ENCODE results near the gene IL1RAPL2. TPM values are rescaled to one million over a fixed set of nuclear protein-coding genes. Genes with fewer than 3 reads are reported as not detected.

Gene IL1RAPL2
- total RNA-seq, 8 experiments from 2014 or later: 0.21 to 1.2 (median 0.69) TPM; not detected in 2

GRCh38 chrX:105451401-105451800, 885.4 kb downstream of the IL1RAPL2 start:
- in situ Hi-C loops (cut with MboI; ENCODE audit: low pct_unique_long_range_greater_than_20kb in 2 of 9, low sequenced_read_pairs in 9 of 9, unreplicated experiment in 9 of 9): no loop called here

GRCh38 chrX:105458846-105459245, 892.8 kb downstream of the IL1RAPL2 start:
- WGBS, 10 experiments: 0 to 65% (median 0%) methylated on average over 1 to 2 of the region's 3 CpGs; no CpG with 5 or more reads in 7 of the 10 experiments
- in situ Hi-C loops (cut with MboI; ENCODE audit: low pct_unique_long_range_greater_than_20kb in 2 of 9, low sequenced_read_pairs in 9 of 9, unreplicated experiment in 9 of 9): no loop called here
- Histone ChIP-seq H3K4me1 (replicated peaks in 1 of 2) (no peaks in the 10 kb centered on the region), H3K27ac (no peak overlapping the region), H3K4me3 (no peak overlapping the region)
- ATAC-seq (replicated peaks in 6 of 8): no peak

More at GRCh38 chrX:105451401-105451800, 885.4 kb downstream of the IL1RAPL2 start:
- Histone ChIP-seq H3K4me3 (no peak overlapping the region), H3K27ac (no peak overlapping the region), H3K4me1 (replicated peaks in 1 of 2) (no peaks in the 10 kb centered on the region)
- no peak for ATAC-seq (replicated peaks in 6 of 8)

GRCh38 chrX:105460376-105460775, 894.4 kb downstream of the IL1RAPL2 start:
- Histone ChIP-seq H3K4me3 (no peak overlapping the region), H3K4me1 (replicated peaks in 1 of 2) (no peaks in the 10 kb centered on the region), H3K27ac (no peak overlapping the region)
- ATAC-seq (replicated peaks in 6 of 8): no peak
- in situ Hi-C loops (cut with MboI; ENCODE audit: low pct_unique_long_range_greater_than_20kb in 2 of 9, low sequenced_read_pairs in 9 of 9, unreplicated experiment in 9 of 9): no loop called here
- WGBS, 10 experiments: 0 to 67% (median 0%) methylated on average over 1 of the region's 1 CpG; no CpG with 5 or more reads in 5 of the 10 experiments

- H3K4me1 ChIP-seq (replicated peaks in 1 of 2): no peaks in the 10 kb centered on the region
- no peak overlapping the region for H3K27ac ChIP-seq
- WGBS, 10 experiments: 0 to 100% (median 20%) methylated on average over 1 of the region's 1 CpG; no CpG with 5 or more reads in 5 of the 10 experiments
- no peak overlapping the region for H3K4me3 ChIP-seq
- no peak for ATAC-seq (replicated peaks in 6 of 8)
- in situ Hi-C loops (cut with MboI; ENCODE audit: low pct_unique_long_range_greater_than_20kb in 2 of 9, low sequenced_read_pairs in 9 of 9, unreplicated experiment in 9 of 9): no loop called here
These were observed 895.0 kb downstream of the IL1RAPL2 start for GRCh38 chrX:105461016-105461415.

- no peaks in the 10 kb centered on the region for H3K4me1 ChIP-seq (replicated peaks in 1 of 2)
- ATAC-seq (replicated peaks in 6 of 8): no peak
- WGBS, 10 experiments: 0 to 75% (median 43%) methylated on average over 1 of the region's 1 CpG; no CpG with 5 or more reads in 7 of the 10 experiments
- no peak overlapping the region for H3K4me3 ChIP-seq
- no peak overlapping the region for H3K27ac ChIP-seq
- in situ Hi-C loops (cut with MboI; ENCODE audit: low pct_unique_long_range_greater_than_20kb in 2 of 9, low sequenced_read_pairs in 9 of 9, unreplicated experiment in 9 of 9): no loop called here
These were observed 896.2 kb downstream of the IL1RAPL2 start for GRCh38 chrX:105462186-105462585.

GRCh38 chrX:105463473-105463872, 897.5 kb downstream of the IL1RAPL2 start:
- Histone ChIP-seq H3K27ac (no peak overlapping the region), H3K4me1 (replicated peaks in 1 of 2) (no peaks in the 10 kb centered on the region), H3K4me3 (no peak overlapping the region)
- in situ Hi-C loops (cut with MboI; ENCODE audit: low pct_unique_long_range_greater_than_20kb in 2 of 9, low sequenced_read_pairs in 9 of 9, unreplicated experiment in 9 of 9): no loop called here
- 0 to 83% (median 38%) methylated on average over 1 to 2 of the region's 3 CpGs; no CpG with 5 or more reads in 7 of the 10 experiments for WGBS, 10 experiments
- no peak for ATAC-seq (replicated peaks in 6 of 8)

- 0 to 100% (median 39%) methylated on average over 1 to 2 of the region's 2 CpGs; no CpG with 5 or more reads in 3 of the 10 experiments for WGBS, 10 experiments
- ATAC-seq (replicated peaks in 6 of 8): no peak
- in situ Hi-C loops (cut with MboI; ENCODE audit: low pct_unique_long_range_greater_than_20kb in 2 of 9, low sequenced_read_pairs in 9 of 9, unreplicated experiment in 9 of 9): no loop called here
These were observed 898.6 kb downstream of the IL1RAPL2 start for GRCh38 chrX:105464618-105465017.

GRCh38 chrX:105468741-105469140, 902.7 kb downstream of the IL1RAPL2 start:
- Histone ChIP-seq H3K4me1 (replicated peaks in 1 of 2) (no peaks in the 10 kb centered on the region), H3K4me3 (no peak overlapping the region), H3K27ac (no peak overlapping the region)
- in situ Hi-C loops (cut with MboI; ENCODE audit: low pct_unique_long_range_greater_than_20kb in 2 of 9, low sequenced_read_pairs in 9 of 9, unreplicated experiment in 9 of 9): no loop called here
- ATAC-seq (replicated peaks in 6 of 8): no peak

More at GRCh38 chrX:105464618-105465017, 898.6 kb downstream of the IL1RAPL2 start:
- no peak overlapping the region for H3K27ac ChIP-seq
- no peak overlapping the region for H3K4me3 ChIP-seq
- H3K4me1 ChIP-seq (replicated peaks in 1 of 2): no peaks in the 10 kb centered on the region

GRCh38 chrX:105471597-105471996, 905.6 kb downstream of the IL1RAPL2 start:
- in situ Hi-C loops (cut with MboI; ENCODE audit: low pct_unique_long_range_greater_than_20kb in 2 of 9, low sequenced_read_pairs in 9 of 9, unreplicated experiment in 9 of 9): no loop called here
- no peaks in the 10 kb centered on the region for H3K4me1 ChIP-seq (replicated peaks in 1 of 2)
- no peak for ATAC-seq (replicated peaks in 6 of 8)

GRCh38 chrX:105475801-105476200, 909.8 kb downstream of the IL1RAPL2 start:
- in situ Hi-C loops (cut with MboI; ENCODE audit: low pct_unique_long_range_greater_than_20kb in 2 of 9, low sequenced_read_pairs in 9 of 9, unreplicated experiment in 9 of 9): no loop called here
- no peak overlapping the region for H3K4me3 ChIP-seq
- H3K4me1 ChIP-seq (replicated peaks in 1 of 2): no peaks in the 10 kb centered on the region
- H3K27ac ChIP-seq: no peak overlapping the region
- no peak for ATAC-seq (replicated peaks in 6 of 8)

More at GRCh38 chrX:105471597-105471996, 905.6 kb downstream of the IL1RAPL2 start:
- no peak overlapping the region for H3K27ac ChIP-seq
- no peak overlapping the region for H3K4me3 ChIP-seq

- H3K4me3 ChIP-seq: no peak overlapping the region
- H3K4me1 ChIP-seq (replicated peaks in 1 of 2): no peaks in the 10 kb centered on the region
- ATAC-seq (replicated peaks in 6 of 8): no peak
- in situ Hi-C loops (cut with MboI; ENCODE audit: low pct_unique_long_range_greater_than_20kb in 2 of 9, low sequenced_read_pairs in 9 of 9, unreplicated experiment in 9 of 9): no loop called here
- WGBS, 10 experiments: 0 to 100% (median 63%) methylated on average over 1 of the region's 1 CpG; no CpG with 5 or more reads in 5 of the 10 experiments
- no peak overlapping the region for H3K27ac ChIP-seq
These were observed 911.4 kb downstream of the IL1RAPL2 start for GRCh38 chrX:105477351-105477750.

- no peak for ATAC-seq (replicated peaks in 6 of 8)
- H3K4me3 ChIP-seq: no peak overlapping the region
- WGBS, 10 experiments: 0 to 80% (median 20%) methylated on average over 1 of the region's 1 CpG; no CpG with 5 or more reads in 7 of the 10 experiments
- in situ Hi-C loops (cut with MboI; ENCODE audit: low pct_unique_long_range_greater_than_20kb in 2 of 9, low sequenced_read_pairs in 9 of 9, unreplicated experiment in 9 of 9): no loop called here
- H3K27ac ChIP-seq: no peak overlapping the region
- H3K4me1 ChIP-seq (replicated peaks in 1 of 2): no peaks in the 10 kb centered on the region
These were observed 914.8 kb downstream of the IL1RAPL2 start for GRCh38 chrX:105480646-105481310.

- H3K4me1 ChIP-seq (replicated peaks in 1 of 2): no peaks in the 10 kb centered on the region
- no peak overlapping the region for H3K27ac ChIP-seq
- in situ Hi-C loops (cut with MboI; ENCODE audit: low pct_unique_long_range_greater_than_20kb in 2 of 9, low sequenced_read_pairs in 9 of 9, unreplicated experiment in 9 of 9): no loop called here
- ATAC-seq (replicated peaks in 6 of 8): no peak
- H3K4me3 ChIP-seq: no peak overlapping the region
These were observed 917.0 kb downstream of the IL1RAPL2 start for GRCh38 chrX:105483011-105483410.

GRCh38 chrX:105488716-105489115, 922.7 kb downstream of the IL1RAPL2 start:
- no peak overlapping the region for H3K27ac ChIP-seq
- no peak for ATAC-seq (replicated peaks in 6 of 8)
- WGBS, 10 experiments: 18 to 73% methylated on average over 1 of the region's 1 CpG; no CpG with 5 or more reads in 8 of the 10 experiments
- in situ Hi-C loops (cut with MboI; ENCODE audit: low pct_unique_long_range_greater_than_20kb in 2 of 9, low sequenced_read_pairs in 9 of 9, unreplicated experiment in 9 of 9): no loop called here
- H3K4me3 ChIP-seq: no peak overlapping the region
- no peaks in the 10 kb centered on the region for H3K4me1 ChIP-seq (replicated peaks in 1 of 2)

Data from motor neuron (in vitro differentiated cells).